ENCODE measurements around the gene SIL1.

DNA sequence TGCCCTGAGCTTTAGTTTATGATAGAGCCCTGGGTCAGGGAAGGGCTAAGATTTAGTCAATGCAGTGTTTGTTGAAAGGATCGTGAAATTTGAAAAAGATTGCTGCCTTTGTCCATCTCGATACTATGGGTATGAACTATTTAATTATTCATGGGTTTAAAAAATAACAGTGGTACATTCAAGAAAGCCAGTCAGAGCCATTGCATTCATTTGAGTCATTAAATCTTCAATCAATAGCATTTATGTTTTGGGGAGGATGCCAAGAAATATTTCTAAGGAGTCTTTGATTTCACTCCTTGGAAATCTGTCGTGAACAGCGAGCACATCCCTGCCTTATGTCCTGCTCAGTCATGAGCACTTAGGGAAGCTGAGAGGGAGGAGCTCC, 268.6 kb downstream of the SIL1 start:
- TF ChIP-seq, protein P1, sequence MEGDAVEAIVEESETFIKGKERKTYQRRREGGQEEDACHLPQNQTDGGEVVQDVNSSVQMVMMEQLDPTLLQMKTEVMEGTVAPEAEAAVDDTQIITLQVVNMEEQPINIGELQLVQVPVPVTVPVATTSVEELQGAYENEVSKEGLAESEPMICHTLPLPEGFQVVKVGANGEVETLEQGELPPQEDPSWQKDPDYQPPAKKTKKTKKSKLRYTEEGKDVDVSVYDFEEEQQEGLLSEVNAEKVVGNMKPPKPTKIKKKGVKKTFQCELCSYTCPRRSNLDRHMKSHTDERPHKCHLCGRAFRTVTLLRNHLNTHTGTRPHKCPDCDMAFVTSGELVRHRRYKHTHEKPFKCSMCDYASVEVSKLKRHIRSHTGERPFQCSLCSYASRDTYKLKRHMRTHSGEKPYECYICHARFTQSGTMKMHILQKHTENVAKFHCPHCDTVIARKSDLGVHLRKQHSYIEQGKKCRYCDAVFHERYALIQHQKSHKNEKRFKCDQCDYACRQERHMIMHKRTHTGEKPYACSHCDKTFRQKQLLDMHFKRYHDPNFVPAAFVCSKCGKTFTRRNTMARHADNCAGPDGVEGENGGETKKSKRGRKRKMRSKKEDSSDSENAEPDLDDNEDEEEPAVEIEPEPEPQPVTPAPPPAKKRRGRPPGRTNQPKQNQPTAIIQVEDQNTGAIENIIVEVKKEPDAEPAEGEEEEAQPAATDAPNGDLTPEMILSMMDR (IDR thresholded peaks at IDR 0.05): no peak
- TF ChIP-seq POLR2A (IDR thresholded peaks at IDR 0.05): no peak

Data from uterus (tissue), 2 donors.